NK-92 (cell line): ENCODE data around the gene CYP2F1.
"Not testable (repeated sequence)": the region's sequence is repeated elsewhere in the genome, so short reads cannot be mapped to it uniquely, and the experiment has no call there.

Experiments used
- DNase-seq: peaks from one replicate; lab custom pipeline; 2025; ENCODE audit not compliant: unreplicated experiment; lab: John Stamatoyannopoulos, UW

The CYP2F1 gene

GRCh38 chr19:41126765-41127203 is 12.6 kb downstream of the CYP2F1 start:
- not testable (repeated sequence) for DNase-seq

GRCh38 chr19:41127362-41127761 is 13.1 kb downstream of the CYP2F1 start:
- DNase-seq, result not testable (repeated sequence)

GRCh38 chr19:41127801-41128300 is 13.6 kb downstream of the CYP2F1 start:
- not testable (repeated sequence) for DNase-seq

- no peak for DNase-seq
Measured at GRCh38 chr19:41128692-41129091, 14.5 kb downstream of the CYP2F1 start.

DNA sequence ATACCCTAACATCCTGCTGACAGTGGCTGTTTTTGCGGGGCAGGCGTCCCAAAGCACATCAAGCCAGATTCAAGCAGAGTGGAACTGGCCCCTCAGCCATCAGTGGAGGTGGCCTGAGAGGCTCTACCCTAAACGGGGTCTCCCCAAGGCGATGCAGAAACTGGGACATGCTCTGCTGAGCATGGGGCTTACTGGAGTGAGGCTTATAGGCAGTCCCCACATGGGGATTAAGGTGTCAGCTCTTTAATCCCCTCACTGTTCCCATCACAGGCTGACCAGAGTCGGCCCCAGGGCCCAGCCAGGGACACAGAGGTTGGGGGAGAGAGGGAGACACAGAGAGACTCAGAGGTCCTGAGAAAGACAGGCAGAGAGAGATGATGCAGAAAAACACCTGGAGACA is 17.0 kb downstream of the CYP2F1 start:
- no peak for DNase-seq

DNA sequence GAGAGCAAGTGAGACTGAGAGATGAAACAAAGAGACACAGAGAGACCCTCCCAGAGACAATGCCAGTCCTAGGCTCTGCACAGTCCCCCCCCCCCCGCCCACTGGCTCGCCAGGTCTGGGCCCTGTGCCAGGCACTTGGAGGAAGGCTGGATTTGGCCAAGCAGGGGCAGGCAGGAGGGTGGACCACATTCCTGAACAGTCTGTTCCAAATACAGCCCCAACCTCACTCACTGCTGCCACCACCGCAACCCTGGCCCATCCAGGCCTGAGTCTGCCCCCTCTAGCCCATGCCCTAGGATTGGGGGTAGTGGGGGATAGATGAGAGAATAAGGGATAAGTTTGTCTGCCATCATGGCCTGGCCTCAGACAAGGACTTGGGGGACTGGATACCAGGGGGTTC is 19.0 kb downstream of the CYP2F1 start:
- DNase-seq, result no peak

- no peak for DNase-seq
Measured at GRCh38 chr19:41134616-41135015, 20.4 kb downstream of the CYP2F1 start.

DNA sequence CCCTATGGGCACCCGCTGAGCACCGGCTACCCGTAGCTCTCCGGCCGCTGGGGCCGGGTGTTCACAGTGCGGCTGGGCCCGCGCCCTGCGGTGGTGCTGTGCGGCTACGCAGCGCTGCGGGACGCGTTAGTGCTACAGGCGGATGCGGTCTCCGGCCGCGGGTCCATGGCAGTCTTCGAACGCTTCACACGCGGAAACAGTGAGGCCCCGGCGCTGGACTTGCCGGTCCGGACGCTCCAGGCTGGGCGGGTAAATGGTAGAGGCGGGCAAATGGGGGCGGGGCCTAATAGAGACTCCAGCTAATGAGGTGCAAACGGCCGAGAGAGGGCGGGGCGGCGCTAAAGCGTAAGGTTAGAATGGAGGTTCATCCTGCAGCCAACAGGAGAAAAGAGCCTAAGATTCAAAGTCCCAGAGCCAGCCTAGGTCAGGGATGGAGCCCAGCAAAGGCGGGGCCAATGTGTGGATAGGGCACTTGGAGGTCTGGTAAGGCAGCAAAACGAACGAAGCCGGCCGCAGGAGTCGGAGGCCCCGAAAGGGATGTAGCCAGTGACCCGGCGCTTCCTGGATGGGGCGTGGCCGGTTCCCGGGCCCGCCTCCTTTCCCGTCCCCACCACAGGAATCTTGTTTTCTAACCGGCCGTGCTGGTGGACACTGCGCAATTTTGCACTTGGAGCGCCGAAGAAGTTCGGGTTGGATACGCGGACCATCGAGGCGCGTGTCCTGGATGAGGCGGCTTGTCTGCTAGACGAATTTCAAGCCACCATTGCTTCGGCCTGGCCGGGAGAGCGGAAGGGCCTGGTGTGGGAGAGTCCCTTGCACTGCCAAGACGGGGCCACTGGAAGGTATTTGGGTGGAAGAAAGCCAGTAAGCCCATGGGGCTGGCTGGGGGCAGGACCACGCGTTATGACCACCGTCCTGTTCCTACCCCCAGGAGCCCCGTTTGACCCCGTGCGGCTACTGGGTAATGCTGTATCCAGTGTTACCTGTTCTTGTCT is 21.5 kb downstream of the CYP2F1 start:
- not testable (repeated sequence) for DNase-seq

DNA sequence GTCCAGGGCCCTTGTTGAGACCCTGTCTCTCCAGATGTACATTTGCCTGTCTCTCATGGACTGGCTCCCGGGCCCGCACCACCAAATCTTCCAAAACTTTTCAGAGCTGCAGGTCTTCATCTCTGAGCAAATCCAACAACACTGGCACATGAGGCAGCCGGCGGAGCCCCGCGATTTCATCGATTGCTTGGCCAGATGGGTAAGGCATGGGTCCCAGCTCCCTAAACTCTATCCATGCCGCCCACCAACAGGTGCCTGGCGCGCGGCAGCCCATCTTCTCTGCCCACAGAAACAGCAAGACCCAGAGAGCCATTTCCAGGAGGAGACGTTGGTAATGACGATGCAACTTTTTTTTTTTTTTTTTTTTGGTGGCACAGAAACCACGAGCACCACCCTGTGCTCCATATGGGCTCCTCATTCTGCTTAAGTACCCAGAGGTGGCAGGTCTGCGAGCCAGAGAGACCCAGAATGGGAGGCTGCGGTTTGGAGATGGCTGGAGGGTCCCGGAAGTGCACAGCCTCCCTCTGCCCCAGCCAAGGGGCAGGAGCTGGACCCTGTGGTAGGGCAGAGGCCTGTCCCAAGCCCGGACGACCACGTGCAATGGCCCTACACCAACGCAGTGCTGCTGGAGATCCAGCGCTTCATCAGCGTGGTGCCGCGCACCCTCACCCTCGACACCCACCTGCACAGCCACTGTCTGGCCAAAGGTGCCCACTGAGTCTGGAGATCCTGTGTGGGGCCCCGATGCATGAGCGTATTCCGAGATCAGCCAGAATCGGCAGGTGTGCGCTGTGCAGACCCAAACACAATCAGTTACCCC is 22.6 kb downstream of the CYP2F1 start:
- DNase-seq, result no peak

GRCh38 chr19:41144403-41144802 is 30.2 kb downstream of the CYP2F1 start:
- DNase-seq, result no peak

GRCh38 chr19:41149831-41150230 is 35.6 kb downstream of the CYP2F1 start:
- no peak for DNase-seq

- DNase-seq, result not testable (repeated sequence)
Measured at GRCh38 chr19:41150986-41151385, 36.8 kb downstream of the CYP2F1 start.

- no peak for DNase-seq
Measured at GRCh38 chr19:41154060-41154459, 39.8 kb downstream of the CYP2F1 start.

DNA sequence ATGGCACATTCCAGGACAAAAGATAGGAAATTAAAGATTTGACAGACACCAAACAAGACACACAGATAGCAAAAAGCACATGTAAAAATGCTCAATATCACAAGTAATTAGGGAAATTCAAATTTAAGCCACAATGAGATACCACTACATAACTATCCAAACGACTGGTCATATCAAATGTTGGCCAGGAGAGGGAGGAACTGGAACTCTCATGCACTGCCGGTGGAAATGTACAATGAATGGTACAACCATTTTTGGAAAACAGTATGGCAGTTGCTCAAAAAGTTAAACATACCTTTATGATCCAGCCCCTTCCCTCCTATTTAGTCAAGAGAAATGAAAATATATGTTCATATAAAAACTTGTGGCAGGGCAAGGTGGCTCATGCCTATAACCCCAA is 42.0 kb downstream of the CYP2F1 start:
- DNase-seq, result no peak

- DNase-seq, result no peak
Measured at GRCh38 chr19:41159881-41160280, 45.6 kb downstream of the CYP2F1 start.

DNA sequence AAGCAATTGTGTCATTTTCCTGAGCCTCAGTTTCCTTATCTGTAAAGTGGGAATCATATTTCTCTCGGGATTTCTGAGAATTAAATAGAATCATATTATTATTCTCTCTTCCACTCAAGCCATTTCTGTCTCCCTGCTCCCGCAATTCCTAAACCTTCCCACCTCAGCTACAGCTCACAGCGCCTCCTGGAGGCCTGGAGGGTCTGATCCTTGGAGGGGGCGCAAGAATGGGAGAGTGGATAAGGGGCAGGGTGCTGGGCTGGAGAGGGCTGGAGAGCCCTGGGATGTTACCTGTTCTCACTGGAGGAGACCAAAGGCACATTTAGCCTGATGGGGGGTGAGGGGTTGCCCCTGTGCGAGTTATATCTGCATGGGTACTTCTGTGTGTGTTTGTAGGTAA is 47.7 kb downstream of the CYP2F1 start:
- DNase-seq, result no peak

DNA sequence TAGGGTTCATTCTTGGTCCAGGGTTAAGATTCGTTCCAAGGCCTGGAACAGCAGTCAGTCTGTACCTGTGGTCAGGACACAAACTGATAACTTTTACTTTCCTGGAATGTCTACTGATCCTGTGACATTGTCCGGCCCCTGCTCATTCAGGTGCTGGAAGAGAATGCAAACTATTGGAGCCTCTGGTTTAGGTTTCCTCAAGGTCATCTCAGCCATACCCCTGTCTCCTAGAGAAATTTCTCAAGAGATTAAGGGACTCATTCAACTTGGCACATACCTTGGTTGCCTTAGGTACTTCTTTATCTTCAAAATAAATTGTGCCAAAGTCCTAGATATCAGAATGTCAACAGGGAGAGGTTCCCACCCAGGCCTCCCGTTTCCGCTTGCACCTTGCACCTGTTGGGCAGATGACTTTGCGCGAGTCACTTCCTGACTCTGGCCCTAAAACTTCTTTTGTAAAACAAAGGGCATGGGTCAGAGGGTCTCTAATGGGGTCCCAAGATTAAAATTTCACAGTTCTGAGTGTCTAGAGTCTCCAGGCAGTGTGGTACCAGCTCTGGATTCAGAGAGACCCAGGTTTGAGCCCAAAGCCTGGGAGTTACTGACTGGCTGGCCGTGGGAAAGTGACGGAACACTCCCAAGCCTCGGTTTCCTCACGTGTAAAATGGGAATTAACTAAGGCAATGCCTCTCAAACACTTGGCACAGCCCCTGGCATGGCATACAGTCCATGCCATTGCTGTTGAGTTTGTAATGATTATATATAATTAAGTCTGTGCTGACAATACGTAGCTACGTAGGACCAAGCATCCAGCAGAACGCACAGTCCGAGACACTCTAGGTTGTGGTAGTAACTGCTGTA is 52.9 kb downstream of the CYP2F1 start:
- no peak for DNase-seq

- DNase-seq, result no peak
Measured at GRCh38 chr19:41172297-41173164, 58.3 kb downstream of the CYP2F1 start.

GRCh38 chr19:41174297-41174928 is 60.2 kb downstream of the CYP2F1 start:
- no peak for DNase-seq
